HepG2 (cell line): ENCODE data around the gene ACOXL. TPM values are rescaled to one million over a fixed set of nuclear protein-coding genes. Genes with fewer than 3 reads are reported as not detected.

Experiments
- DMAP1 ChIP-seq: IDR thresholded peaks from 2 replicates; pipeline ENCODE4 v1.6.1; 2016
- HDAC2 ChIP-seq: sonication (generic); formaldehyde crosslinking; IDR thresholded peaks from 2 replicates; pipeline ENCODE4 v1.4.0; 2020; ENCODE audit warnings: missing genetic modification reagents
- KDM5A ChIP-seq: fragments of 200-600 bp; sonication (generic); IDR thresholded peaks from 2 replicates; pipeline ENCODE4 v1.7.0; 2018; ENCODE audit warnings: antibody characterized with exemption, mild to moderate bottlenecking, low read length, borderline replicate concordance
- LCORL ChIP-seq, 2 experiments: fragments of 450-650 bp in 1 of 2; sonication (generic) in 1 of 2; formaldehyde crosslinking in 1 of 2; IDR thresholded peaks; 2 replicates each; pipeline versions ENCODE4 v1.5.0 to v1.6.1; 2017 to 2020; ENCODE audit warnings: antibody characterized with exemption in 1 of 2, missing genetic modification reagents in 1 of 2
- PHF21A ChIP-seq: sonication (generic); formaldehyde crosslinking; IDR thresholded peaks from 2 replicates; pipeline ENCODE4 v1.5.0; 2020; ENCODE audit warnings: mild to moderate bottlenecking, missing genetic modification reagents
- RAD21 ChIP-seq: fragments of 450-650 bp; formaldehyde crosslinking; IDR thresholded peaks from 2 replicates; pipeline ENCODE4 v1.5.0; 2020; ENCODE audit warnings: mild to moderate bottlenecking
- SMC3 ChIP-seq: IDR thresholded peaks from 2 replicates; pipeline ENCODE4 v1.6.1; 2011; ENCODE audit warnings: low read length, improper control_type of control experiment
- STAG1 ChIP-seq: sonication (generic); formaldehyde crosslinking; IDR thresholded peaks from 2 replicates; pipeline ENCODE4 v1.4.0; 2020; ENCODE audit warnings: missing genetic modification reagents
- TARDBP ChIP-seq: sonication (generic); formaldehyde crosslinking; IDR thresholded peaks from 2 replicates; pipeline ENCODE4 v1.8.0; 2022; ENCODE audit warnings: mild to moderate bottlenecking, missing genetic modification reagents
- TP53 ChIP-seq: sonication (generic); formaldehyde crosslinking; conservative IDR thresholded peaks from 2 replicates; pipeline ENCODE4 v1.4.0; 2020; ENCODE audit warnings: missing genetic modification reagents
- ZFP37 ChIP-seq: sonication (generic); formaldehyde crosslinking; IDR thresholded peaks from 2 replicates; pipeline ENCODE4 v1.4.0; 2020; ENCODE audit warnings: missing genetic modification reagents, borderline replicate concordance
- ZMYM2 ChIP-seq: sonication (generic); formaldehyde crosslinking; IDR thresholded peaks from 2 replicates; pipeline ENCODE4 v1.8.0; 2022; ENCODE audit warnings: mild to moderate bottlenecking, missing genetic modification reagents
- ZNF121 ChIP-seq: sonication (generic); formaldehyde crosslinking; IDR thresholded peaks from 2 replicates; pipeline ENCODE4 v1.5.0; 2020; ENCODE audit warnings: mild to moderate bottlenecking, missing genetic modification reagents
- ZNF232 ChIP-seq: sonication (generic); formaldehyde crosslinking; IDR thresholded peaks from 2 replicates; pipeline ENCODE4 v1.4.0; 2020; ENCODE audit warnings: missing genetic modification reagents, borderline replicate concordance
- ZNF263 ChIP-seq: sonication (generic); formaldehyde crosslinking; IDR thresholded peaks from 2 replicates; pipeline ENCODE4 v1.4.0; 2020; ENCODE audit warnings: missing genetic modification reagents
- polyA plus RNA-seq, 8 experiments: library from polyadenylated mRNA; depleted of rRNA in 3 of 8; stranded (reverse) in 7 of 8; unstranded in 1 of 8; fragments of >200 nt; fragmentation: Illumina TruSeq in 4 of 8; extraction: Trizol in 4 of 8; gene quantifications; 2 replicates each; pipeline versions ENCODE4 v1.2.1 to v1.2.3, GENCODE V29; 2011 to 2016; ENCODE audit warnings: low read depth in 4 of 8, missing spikeins in 1 of 8, mixed read lengths in 1 of 8; ENCODE audit not compliant: insufficient read depth in 1 of 8
- total RNA-seq, 5 experiments: library from RNA; depleted of rRNA; stranded (reverse); fragments of >200 nt; fragmentation: Illumina TruSeq; extraction: Trizol; gene quantifications; 2 replicates each; pipeline ENCODE4 v1.2.3, GENCODE V29; 2016; ENCODE audit warnings: low read depth in 1 of 5
- TF ChIP-seq, protein P1 (sequence below): sonication (generic); formaldehyde crosslinking; IDR thresholded peaks from 2 replicates; pipeline ENCODE4 v1.4.0; 2020; ENCODE audit warnings: mild to moderate bottlenecking, missing genetic modification reagents
- TF ChIP-seq, protein P2 (sequence below): sonication (generic); formaldehyde crosslinking; IDR thresholded peaks from 2 replicates; pipeline ENCODE4 v1.5.1; 2020; ENCODE audit warnings: mild to moderate bottlenecking, missing genetic modification reagents
- TF ChIP-seq, protein P3 (sequence below): sonication (generic); formaldehyde crosslinking; IDR thresholded peaks from 2 replicates; pipeline ENCODE4 v1.9.0; 2022; ENCODE audit warnings: missing genetic modification reagents, mild to moderate bottlenecking, borderline replicate concordance

Gene ACOXL
- total and polyA plus RNA-seq, 2 of the 13 experiments (the other 11 are each of a cell fraction or from before 2014, with no cell fraction given): not detected

DNA sequence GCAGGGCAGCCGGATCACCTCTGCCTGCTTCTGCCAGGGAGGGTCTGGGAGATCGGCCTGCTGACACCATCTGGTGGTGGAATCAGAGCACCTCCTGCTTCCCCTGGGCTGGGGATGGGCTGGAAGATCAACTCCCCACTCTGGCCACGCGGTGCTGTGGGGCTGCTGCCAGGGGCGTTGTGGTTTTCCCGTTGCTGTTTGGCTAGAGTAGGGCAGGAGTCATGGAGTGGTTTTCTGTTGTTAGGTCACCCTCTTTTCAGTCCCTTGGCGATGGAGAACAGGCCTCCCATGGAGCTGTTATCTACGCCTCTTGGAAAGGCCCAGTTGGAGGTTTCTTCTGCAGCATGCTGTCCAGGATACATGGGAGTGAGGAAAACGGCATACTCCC, 403.5 kb downstream of the ACOXL start (continued):
- TF ChIP-seq, protein P1, sequence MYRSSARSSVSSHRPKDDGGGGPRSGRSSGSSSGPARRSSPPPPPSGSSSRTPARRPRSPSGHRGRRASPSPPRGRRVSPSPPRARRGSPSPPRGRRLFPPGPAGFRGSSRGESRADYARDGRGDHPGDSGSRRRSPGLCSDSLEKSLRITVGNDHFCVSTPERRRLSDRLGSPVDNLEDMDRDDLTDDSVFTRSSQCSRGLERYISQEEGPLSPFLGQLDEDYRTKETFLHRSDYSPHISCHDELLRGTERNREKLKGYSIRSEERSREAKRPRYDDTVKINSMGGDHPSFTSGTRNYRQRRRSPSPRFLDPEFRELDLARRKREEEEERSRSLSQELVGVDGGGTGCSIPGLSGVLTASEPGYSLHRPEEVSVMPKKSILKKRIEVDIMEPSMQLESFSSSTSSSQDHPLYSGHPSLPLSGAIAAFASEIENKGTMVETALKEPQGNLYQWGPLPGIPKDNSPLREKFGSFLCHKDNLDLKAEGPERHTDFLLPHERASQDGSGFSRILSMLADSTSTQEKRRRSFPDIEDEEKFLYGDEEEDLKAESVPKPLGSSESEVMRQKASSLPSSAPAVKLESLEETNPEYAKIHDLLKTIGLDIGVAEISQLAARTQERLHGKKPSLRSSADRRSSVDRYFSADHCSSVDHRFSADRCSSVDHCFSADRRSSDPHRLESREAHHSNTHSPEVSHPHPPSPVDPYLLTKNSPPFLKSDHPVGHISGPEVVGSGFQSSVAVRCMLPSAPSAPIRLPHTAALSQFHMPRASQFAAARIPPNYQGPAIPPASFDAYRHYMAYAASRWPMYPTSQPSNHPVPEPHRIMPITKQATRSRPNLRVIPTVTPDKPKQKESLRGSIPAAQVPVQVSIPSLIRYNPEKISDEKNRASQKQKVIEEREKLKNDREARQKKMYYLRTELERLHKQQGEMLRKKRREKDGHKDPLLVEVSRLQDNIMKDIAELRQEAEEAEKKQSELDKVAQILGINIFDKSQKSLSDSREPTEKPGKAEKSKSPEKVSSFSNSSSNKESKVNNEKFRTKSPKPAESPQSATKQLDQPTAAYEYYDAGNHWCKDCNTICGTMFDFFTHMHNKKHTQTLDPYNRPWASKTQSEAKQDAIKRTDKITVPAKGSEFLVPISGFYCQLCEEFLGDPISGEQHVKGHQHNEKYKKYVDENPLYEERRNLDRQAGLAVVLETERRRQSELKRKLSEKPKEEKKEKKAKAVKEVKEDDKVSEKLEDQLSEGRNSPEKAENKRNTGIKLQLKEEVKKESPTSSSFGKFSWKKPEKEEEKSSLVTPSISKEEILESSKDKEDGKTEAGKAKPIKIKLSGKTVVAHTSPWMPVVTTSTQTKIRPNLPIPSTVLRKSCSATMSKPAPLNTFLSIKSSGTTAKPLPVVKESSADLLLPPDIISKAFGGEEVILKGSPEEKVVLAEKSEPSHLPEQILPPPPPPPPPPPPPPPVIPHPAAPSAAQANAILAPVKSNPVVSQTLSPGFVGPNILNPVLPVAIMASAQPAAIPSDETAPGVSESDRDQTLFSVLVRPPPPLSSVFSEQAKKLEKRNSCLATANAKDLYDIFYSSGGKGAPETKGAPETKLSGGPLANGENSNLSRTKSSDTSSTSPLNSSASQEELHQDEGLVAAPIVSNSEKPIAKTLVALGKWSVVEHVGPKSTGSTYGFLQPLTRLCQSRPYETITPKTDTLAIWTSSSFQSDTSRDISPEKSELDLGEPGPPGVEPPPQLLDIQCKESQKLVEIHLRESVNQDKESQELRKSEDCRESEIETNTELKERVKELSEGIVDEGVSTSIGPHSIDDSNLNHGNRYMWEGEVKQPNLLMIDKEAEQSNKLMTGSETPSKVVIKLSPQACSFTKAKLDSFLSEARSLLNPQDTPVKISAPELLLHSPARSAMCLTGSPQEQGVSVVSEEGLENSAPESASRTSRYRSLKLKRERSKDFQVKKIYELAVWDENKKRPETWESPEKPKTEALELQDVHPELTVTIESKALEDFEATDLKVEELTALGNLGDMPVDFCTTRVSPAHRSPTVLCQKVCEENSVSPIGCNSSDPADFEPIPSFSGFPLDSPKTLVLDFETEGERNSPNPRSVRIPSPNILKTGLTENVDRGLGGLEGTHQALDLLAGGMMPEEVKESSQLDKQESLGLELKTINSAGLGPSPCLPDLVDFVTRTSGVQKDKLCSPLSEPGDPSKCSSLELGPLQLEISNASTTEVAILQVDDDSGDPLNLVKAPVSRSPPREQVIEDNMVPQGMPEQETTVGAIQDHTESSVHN (CRISPR knock-in tag): no peak
- TF ChIP-seq DMAP1 (CRISPR knock-in tag) (no peak), KDM5A (no peak), LCORL (IDR thresholded peaks at IDR 0.05) (no peak), LCORL (CRISPR knock-in tag; IDR thresholded peaks at IDR 0.05) (no peak), ZMYM2 (no peak), ZFP37 (CRISPR knock-in tag) (peak; percentile 53; the same call in 1 of the 2 replicates), PHF21A (CRISPR knock-in tag) (no peak), SMC3 (peak; percentile 33), TP53 (CRISPR knock-in tag) (0 out of 2 replicates have a peak, but pooled peaks have one; percentile 58), ZNF232 (CRISPR knock-in tag) (peak; percentile 49; the same call in 1 of the 2 replicates), TARDBP (peak; percentile 12; the same call in 1 of the 2 replicates), ZNF121 (peak; percentile 29; the same call in 1 of the 2 replicates), RAD21 (CRISPR knock-in tag) (peak; percentile 51; the same call in 1 of the 2 replicates), HDAC2 (CRISPR knock-in tag) (no peak), ZNF263 (CRISPR knock-in tag) (0 out of 2 replicates have a peak, but pooled peaks have one; percentile 39), STAG1 (CRISPR knock-in tag) (peak; percentile 60)
- TF ChIP-seq, protein P2, sequence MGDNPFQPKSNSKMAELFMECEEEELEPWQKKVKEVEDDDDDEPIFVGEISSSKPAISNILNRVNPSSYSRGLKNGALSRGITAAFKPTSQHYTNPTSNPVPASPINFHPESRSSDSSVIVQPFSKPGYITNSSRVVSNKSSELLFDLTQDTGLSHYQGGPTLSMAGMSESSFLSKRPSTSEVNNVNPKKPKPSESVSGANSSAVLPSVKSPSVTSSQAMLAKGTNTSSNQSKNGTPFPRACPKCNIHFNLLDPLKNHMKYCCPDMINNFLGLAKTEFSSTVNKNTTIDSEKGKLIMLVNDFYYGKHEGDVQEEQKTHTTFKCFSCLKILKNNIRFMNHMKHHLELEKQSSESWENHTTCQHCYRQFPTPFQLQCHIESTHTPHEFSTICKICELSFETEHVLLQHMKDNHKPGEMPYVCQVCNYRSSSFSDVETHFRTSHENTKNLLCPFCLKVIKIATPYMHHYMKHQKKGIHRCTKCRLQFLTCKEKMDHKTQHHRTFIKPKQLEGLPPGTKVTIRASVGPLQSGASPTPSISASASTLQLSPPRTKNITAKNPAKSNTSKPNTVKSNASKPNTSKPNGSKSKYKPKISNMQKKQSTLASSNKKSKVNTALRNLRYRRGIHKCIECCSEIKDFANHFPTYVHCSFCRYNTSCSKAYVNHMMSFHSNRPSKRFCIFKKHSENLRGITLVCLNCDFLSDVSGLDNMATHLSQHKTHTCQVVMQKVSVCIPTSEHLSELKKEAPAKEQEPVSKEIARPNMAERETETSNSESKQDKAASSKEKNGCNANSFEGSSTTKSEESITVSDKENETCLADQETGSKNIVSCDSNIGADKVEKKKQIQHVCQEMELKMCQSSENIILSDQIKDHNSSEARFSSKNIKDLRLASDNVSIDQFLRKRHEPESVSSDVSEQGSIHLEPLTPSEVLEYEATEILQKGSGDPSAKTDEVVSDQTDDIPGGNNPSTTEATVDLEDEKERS (CRISPR knock-in tag): no peak
- TF ChIP-seq, protein P3, sequence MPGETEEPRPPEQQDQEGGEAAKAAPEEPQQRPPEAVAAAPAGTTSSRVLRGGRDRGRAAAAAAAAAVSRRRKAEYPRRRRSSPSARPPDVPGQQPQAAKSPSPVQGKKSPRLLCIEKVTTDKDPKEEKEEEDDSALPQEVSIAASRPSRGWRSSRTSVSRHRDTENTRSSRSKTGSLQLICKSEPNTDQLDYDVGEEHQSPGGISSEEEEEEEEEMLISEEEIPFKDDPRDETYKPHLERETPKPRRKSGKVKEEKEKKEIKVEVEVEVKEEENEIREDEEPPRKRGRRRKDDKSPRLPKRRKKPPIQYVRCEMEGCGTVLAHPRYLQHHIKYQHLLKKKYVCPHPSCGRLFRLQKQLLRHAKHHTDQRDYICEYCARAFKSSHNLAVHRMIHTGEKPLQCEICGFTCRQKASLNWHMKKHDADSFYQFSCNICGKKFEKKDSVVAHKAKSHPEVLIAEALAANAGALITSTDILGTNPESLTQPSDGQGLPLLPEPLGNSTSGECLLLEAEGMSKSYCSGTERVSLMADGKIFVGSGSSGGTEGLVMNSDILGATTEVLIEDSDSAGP (CRISPR knock-in tag): peak; percentile 28; the same call in 1 of the 2 replicates
